Left renal cortex interstitium (tissue), 4 donors: ENCODE results near the gene ZNF83. TPM values are rescaled to one million over a fixed set of nuclear protein-coding genes. Genes with fewer than 3 reads are reported as not detected.
A peak's percentile ranks its signal among the peaks of the same experiment; 100 is the strongest.
"Not testable (repeated sequence)": the region's sequence is repeated elsewhere in the genome, so short reads cannot be mapped to it uniquely, and the experiment has no call there.

Experiments
- DNase-seq, 4 donors: peaks; one replicate each; pipeline ENCODE4 v3.0.0-alpha.2; 2013; ENCODE audit warnings: low read depth in 4 of 4, low spot score in 2 of 4, missing footprints in 1 of 4
- polyA plus RNA-seq, 4 donors: library from polyadenylated mRNA; unstranded; fragments of 120-200 nt; gene quantifications; one replicate each; pipeline ENCODE4 v1.2.1, GENCODE V29; 2013; ENCODE audit not compliant: insufficient read length in 4 of 4

ZNF83 gene
- 100 to 1,000 TPM in 2 of 4 donors, 10 to 100 TPM in 2; 57.4 to 197 (median 100) TPM for polyA plus RNA-seq

- peak; percentile 79 to 96 (median 88) for DNase-seq
Observed at GRCh38 chr19:52637718-52638585, at the start of gene ZNF83. TSS of gene ZNF83 (minus strand) at chr19:52638355.

GRCh38 chr19:52687684-52688083 is 49.5 kb upstream of the ZNF83 start:
- DNase-seq, result no peak

- DNase-seq, result no peak
Observed at GRCh38 chr19:52685811-52686210, 47.7 kb upstream of the ZNF83 start.

- not testable (repeated sequence) for DNase-seq
Observed at GRCh38 chr19:52681216-52681615, 43.1 kb upstream of the ZNF83 start.

GRCh38 chr19:52679598-52679997 is 41.4 kb upstream of the ZNF83 start:
- DNase-seq, result no peak

- DNase-seq, result not testable (repeated sequence)
Observed at GRCh38 chr19:52675239-52675638, 37.1 kb upstream of the ZNF83 start.

- no peak for DNase-seq
Observed at GRCh38 chr19:52673014-52673413, 34.9 kb upstream of the ZNF83 start.

GRCh38 chr19:52670046-52670445 is 31.9 kb upstream of the ZNF83 start:
- DNase-seq, result no peak

- DNase-seq, result no peak
Observed at GRCh38 chr19:52669586-52669985, 31.4 kb upstream of the ZNF83 start.

- no peak for DNase-seq
Observed at GRCh38 chr19:52667972-52668371, 29.8 kb upstream of the ZNF83 start.

GRCh38 chr19:52666506-52666905 is 28.4 kb upstream of the ZNF83 start:
- DNase-seq, result no peak

- DNase-seq, result no peak
Observed at GRCh38 chr19:52665529-52665928, 27.4 kb upstream of the ZNF83 start.

GRCh38 chr19:52665027-52665426 is 26.9 kb upstream of the ZNF83 start:
- DNase-seq, result no peak

GRCh38 chr19:52664461-52664860 is 26.3 kb upstream of the ZNF83 start:
- no peak for DNase-seq

- DNase-seq, result no peak
Observed at GRCh38 chr19:52662631-52663030, 24.5 kb upstream of the ZNF83 start.

- no peak for DNase-seq
Observed at GRCh38 chr19:52660981-52661380, 22.8 kb upstream of the ZNF83 start.

GRCh38 chr19:52659013-52659412 is 20.9 kb upstream of the ZNF83 start:
- no peak for DNase-seq

- no peak for DNase-seq
Observed at GRCh38 chr19:52658595-52658994, 20.4 kb upstream of the ZNF83 start.

GRCh38 chr19:52653161-52653560 is 15.0 kb upstream of the ZNF83 start:
- no peak for DNase-seq

GRCh38 chr19:52651956-52652355 is 13.8 kb upstream of the ZNF83 start:
- no peak for DNase-seq

GRCh38 chr19:52648336-52649016 is 10.3 kb upstream of the ZNF83 start:
- no peak for DNase-seq
